Spleen (tissue), 11 donors: Measurements from ENCODE around the gene SEC61A1. TPM values are rescaled to one million over a fixed set of nuclear protein-coding genes. Genes with fewer than 3 reads are reported as not detected.

Experiments
- DNase-seq: peaks from one replicate; pipeline ENCODE4 v3.0.0-alpha.2; 2020
- H3K27ac ChIP-seq, 8 donors: fragments of 200-600 bp; sonication (generic) in 7 of 8; 1 replicate in 4 of 8; 2 replicates in 4 of 8; pipeline versions ENCODE4 v1.5.0 to v1.8.0; 2016 to 2021; ENCODE audit warnings: inconsistent platforms in 4 of 8, mild to moderate bottlenecking in 4 of 8, moderate library complexity in 1 of 8
- H3K27me3 ChIP-seq, 7 donors: fragments of 200-600 bp; sonication (generic) in 6 of 7; replicated peaks in 1 of 7; 1 replicate in 4 of 7; 2 replicates in 3 of 7; pipeline versions ENCODE4 v1.5.0 to v1.8.0; 2016 to 2021; ENCODE audit warnings: inconsistent platforms in 3 of 7, mild to moderate bottlenecking in 1 of 7
- H3K36me3 ChIP-seq, 6 donors: fragments of 200-600 bp; sonication (generic) in 5 of 6; 1 replicate in 4 of 6; 2 replicates in 2 of 6; pipeline versions ENCODE4 v1.5.0 to v1.8.0; 2016 to 2021; ENCODE audit warnings: inconsistent platforms in 2 of 6
- H3K4me1 ChIP-seq, 6 donors: fragments of 200-600 bp; sonication (generic) in 5 of 6; 1 replicate in 3 of 6; 2 replicates in 3 of 6; pipeline versions ENCODE4 v1.5.0 to v1.8.0; 2016 to 2021; ENCODE audit warnings: inconsistent platforms in 3 of 6
- H3K4me3 ChIP-seq, 8 donors: fragments of 200-600 bp; sonication (generic) in 7 of 8; 1 replicate in 4 of 8; 2 replicates in 4 of 8; pipeline versions ENCODE4 v1.5.0 to v1.8.0; 2016 to 2021; ENCODE audit warnings: inconsistent platforms in 4 of 8, mild to moderate bottlenecking in 4 of 8, moderate library complexity in 2 of 8
- H3K9me3 ChIP-seq, 8 donors: fragments of 200-600 bp; sonication (generic) in 7 of 8; 1 replicate in 4 of 8; 2 replicates in 4 of 8; pipeline versions ENCODE4 v1.5.0 to v1.8.0; 2016 to 2021; ENCODE audit warnings: inconsistent platforms in 4 of 8
- CTCF ChIP-seq, 11 experiments: fragments of 200-600 bp in 7 of 11; fragments of 450-650 bp in 4 of 11; sonication (generic) in 4 of 11; IDR thresholded peaks in 8 of 11; conservative IDR thresholded peaks in 3 of 11; 1 replicate in 7 of 11; 2 replicates in 4 of 11; pipeline versions ENCODE4 v1.4.0 to v1.8.0; 2016 to 2021; ENCODE audit warnings: antibody characterized with exemption in 11 of 11, inconsistent platforms in 4 of 11, mild to moderate bottlenecking in 1 of 11
- POLR2A ChIP-seq, 3 donors: fragments of 450-650 bp; IDR thresholded peaks; one replicate each; pipeline ENCODE4 v1.5.1; 2017; ENCODE audit warnings: antibody characterized with exemption in 3 of 3, mild to moderate bottlenecking in 1 of 3
- POLR2AphosphoS5 ChIP-seq, 3 donors: sonication (generic); formaldehyde crosslinking; IDR thresholded peaks; one replicate each; pipeline ENCODE4 v1.5.1; 2017; ENCODE audit warnings: antibody characterized with exemption in 3 of 3
- WGBS, 5 donors: extraction: QIAGEN DNeasy Blood & Tissue Kit in 3 of 5; methylation state at CpG; one replicate each; pipeline versions ENCODE4 v1.1.5 to v1.1.7; 2013 to 2018; 5-methylcytosine and 5-hydroxymethylcytosine counted together
- intact Hi-C: fragments of 100-400 bp; cut with DNase I; formaldehyde crosslinking; loops from one replicate; pipeline ENCODE4 v1.15.0; 2023; ENCODE audit warnings: low total_unique reads
- polyA plus RNA-seq, 3 donors: library from polyadenylated mRNA; stranded (reverse); fragments of 200-250 nt; gene quantifications; one replicate each; pipeline ENCODE4 v1.2.1, GENCODE V29; 2013
- total RNA-seq, 7 donors: library from RNA; depleted of rRNA in 3 of 7; stranded (reverse); fragments of >200 nt in 3 of 7; fragmentation: NEBNext Ultra II Directional in 4 of 7; extraction: Animal tissue kit (Norgen Biotek cat#: 25700) in 4 of 7; gene quantifications; one replicate each; pipeline versions ENCODE4 v1.1.0 to v1.2.1, GENCODE V29; 2016 to 2021
- donor health status: healthy with polysubstance abuse.
- donor health status: DM: no; HTN: no; CAD: no; lungs with moderate emphysema.
- donor health status: DM: no; HTN: no; CAD: no.
- donor health status: Bipolar disorder and iron deficiency.
- donor health status: healthy.
- donor health status: DM: no; HTN: no; CAD: no.
- donor health status: DM: yes; HTN: yes; CAD: no.

Gene SEC61A1
- total and polyA plus RNA-seq, 10 donors, result 49.0 to 136 (median 114) TPM

- no peak for DNase-seq
- intact Hi-C loops, result no loop called here
- 90 to 98% (median 95%) methylated on average over 3 of the region's 3 CpGs for WGBS, 5 donors
- Histone ChIP-seq H3K4me1 (peaks cover 0 to 6% (median 0%) of the 10 kb centered on the region in 6 donors), H3K9me3 (no peaks in the 10 kb centered on the region), H3K27ac (no peak overlapping the region), H3K36me3 (no peaks in the 10 kb centered on the region), H3K27me3 (peaks cover 0 to 16% (median 0%) of the 10 kb centered on the region in 7 donors), H3K4me3 (no peak overlapping the region)
- TF ChIP-seq CTCF (IDR thresholded peaks at IDR 0.05 in 8 of 11, conservative IDR thresholded peaks at IDR 0.05 in 3 of 11), result no peak
- no peak for TF ChIP-seq POLR2AphosphoS5 (IDR thresholded peaks at IDR 0.05)
These were observed 37.7 kb upstream of the SEC61A1 start for GRCh38 chr3:128014548-128014947.

- Histone ChIP-seq H3K27me3 (peaks cover 0 to 8% (median 0%) of the 10 kb centered on the region in 7 donors), H3K4me3 (no peak overlapping the region), H3K27ac (no peak overlapping the region), H3K36me3 (no peaks in the 10 kb centered on the region), H3K4me1 (no peaks in the 10 kb centered on the region), H3K9me3 (no peaks in the 10 kb centered on the region)
- DNase-seq, result no peak
- 82 to 96% (median 90%) methylated on average over 1 of the region's 1 CpG for WGBS, 5 donors
- intact Hi-C loops, result no loop called here
- TF ChIP-seq CTCF (IDR thresholded peaks at IDR 0.05 in 8 of 11, conservative IDR thresholded peaks at IDR 0.05 in 3 of 11) (no peak), POLR2AphosphoS5 (IDR thresholded peaks at IDR 0.05) (no peak), POLR2A (IDR thresholded peaks at IDR 0.05) (no peak)
These were observed 35.7 kb upstream of the SEC61A1 start for GRCh38 chr3:128016502-128016901.

GRCh38 chr3:128021768-128022372 is 30.4 kb upstream of the SEC61A1 start:
- Histone ChIP-seq H3K9me3 (no peaks in the 10 kb centered on the region), H3K4me3 (no peak overlapping the region), H3K27ac (no peak overlapping the region), H3K4me1 (no peaks in the 10 kb centered on the region), H3K27me3 (peaks cover 0 to 14% (median 0%) of the 10 kb centered on the region in 7 donors), H3K36me3 (no peaks in the 10 kb centered on the region)
- intact Hi-C loops, result no loop called here
- TF ChIP-seq POLR2AphosphoS5 (IDR thresholded peaks at IDR 0.05) (no peak), CTCF (IDR thresholded peaks at IDR 0.05 in 8 of 11, conservative IDR thresholded peaks at IDR 0.05 in 3 of 11) (no peak), POLR2A (IDR thresholded peaks at IDR 0.05) (no peak)
- DNase-seq, result no peak
- WGBS, 5 donors, result 66 to 80% (median 70%) methylated on average over 5 to 10 of the region's 10 CpGs

GRCh38 chr3:128033102-128033501 is 19.1 kb upstream of the SEC61A1 start:
- no peaks in the 10 kb centered on the region for H3K36me3 ChIP-seq
- TF ChIP-seq POLR2A (IDR thresholded peaks at IDR 0.05), result no peak
- H3K27ac ChIP-seq, result no peak overlapping the region
- peaks cover 0 to 6% (median 0%) of the 10 kb centered on the region in 7 donors for H3K27me3 ChIP-seq
- no peaks in the 10 kb centered on the region for H3K9me3 ChIP-seq
- intact Hi-C loops, result no loop called here
- no peak for DNase-seq
- H3K4me1 ChIP-seq, result no peaks in the 10 kb centered on the region
- H3K4me3 ChIP-seq, result no peak overlapping the region

GRCh38 chr3:128036119-128036518 is 16.1 kb upstream of the SEC61A1 start:
- intact Hi-C loops, result no loop called here
- Histone ChIP-seq H3K27me3 (no peaks in the 10 kb centered on the region), H3K36me3 (no peaks in the 10 kb centered on the region), H3K9me3 (no peaks in the 10 kb centered on the region), H3K27ac (no peak overlapping the region), H3K4me1 (no peaks in the 10 kb centered on the region), H3K4me3 (no peak overlapping the region)
- WGBS, 5 donors, result 76 to 89% (median 82%) methylated on average over 1 of the region's 1 CpG
- TF ChIP-seq POLR2AphosphoS5 (IDR thresholded peaks at IDR 0.05) (no peak), POLR2A (IDR thresholded peaks at IDR 0.05) (no peak), CTCF (IDR thresholded peaks at IDR 0.05 in 8 of 11, conservative IDR thresholded peaks at IDR 0.05 in 3 of 11) (no peak)
- DNase-seq, result no peak
